HEK293 (cell line): Measurements from ENCODE around the gene CEP43.

ENCODE experiments used
- AEBP2 ChIP-seq: fragments of 450-650 bp; formaldehyde crosslinking; IDR thresholded peaks from 2 replicates; pipeline ENCODE4 v1.5.1; 2016; ENCODE audit warnings: missing biosample characterization, missing genetic modification characterization, borderline replicate concordance
- BCL6B ChIP-seq: fragments of 450-650 bp; formaldehyde crosslinking; IDR thresholded peaks from 2 replicates; pipeline ENCODE4 v1.5.1; 2017; ENCODE audit warnings: missing biosample characterization, missing genetic modification characterization
- GLI2 ChIP-seq: fragments of 450-650 bp; formaldehyde crosslinking; IDR thresholded peaks from 2 replicates; pipeline ENCODE4; 2017; ENCODE audit warnings: missing biosample characterization, missing genetic modification characterization, low read depth, borderline replicate concordance
- KLF10 ChIP-seq: fragments of 450-650 bp; IDR thresholded peaks from 2 replicates; pipeline ENCODE4 v1.5.1; 2018; ENCODE audit warnings: missing biosample characterization, mild to moderate bottlenecking, missing genetic modification characterization
- SP3 ChIP-seq: fragments of 450-650 bp; formaldehyde crosslinking; IDR thresholded peaks from 2 replicates; pipeline ENCODE4 v1.5.1; 2016; ENCODE audit warnings: missing biosample characterization, missing genetic modification characterization
- ZBTB20 ChIP-seq: fragments of 450-650 bp; formaldehyde crosslinking; IDR thresholded peaks from 2 replicates; pipeline ENCODE4 v1.5.1; 2016; ENCODE audit warnings: missing biosample characterization, missing genetic modification characterization
- ZBTB8A ChIP-seq: fragments of 450-650 bp; formaldehyde crosslinking; IDR thresholded peaks from 2 replicates; pipeline ENCODE4 v1.5.1; 2016; ENCODE audit warnings: missing biosample characterization, missing genetic modification characterization
- ZNF138 ChIP-seq: fragments of 450-650 bp; formaldehyde crosslinking; IDR thresholded peaks from 2 replicates; pipeline ENCODE4 v1.5.1; 2016; ENCODE audit warnings: missing biosample characterization, missing genetic modification characterization, borderline replicate concordance
- ZNF398 ChIP-seq: fragments of 450-650 bp; formaldehyde crosslinking; IDR thresholded peaks from 2 replicates; pipeline ENCODE4 v1.5.1; 2017; ENCODE audit warnings: missing biosample characterization, missing genetic modification characterization
- ZNF416 ChIP-seq: fragments of 450-650 bp; formaldehyde crosslinking; IDR thresholded peaks from 2 replicates; pipeline ENCODE4 v1.5.1; 2016; ENCODE audit warnings: missing biosample characterization, missing genetic modification characterization
- ZNF426 ChIP-seq: fragments of 450-650 bp; formaldehyde crosslinking; IDR thresholded peaks from 2 replicates; pipeline ENCODE4 v1.5.1; 2017; ENCODE audit warnings: missing biosample characterization, missing genetic modification characterization, mild to moderate bottlenecking, inconsistent platforms, moderate library complexity
- ZNF544 ChIP-seq: fragments of 450-650 bp; formaldehyde crosslinking; IDR thresholded peaks from 2 replicates; pipeline ENCODE4 v1.5.0; 2017; ENCODE audit warnings: missing biosample characterization, missing genetic modification characterization
- ZNF558 ChIP-seq: fragments of 450-650 bp; formaldehyde crosslinking; IDR thresholded peaks from 2 replicates; pipeline ENCODE4 v1.5.1; 2016; ENCODE audit warnings: missing biosample characterization, missing genetic modification characterization
- ZNF560 ChIP-seq: fragments of 450-650 bp; formaldehyde crosslinking; IDR thresholded peaks from 2 replicates; pipeline ENCODE4 v1.5.1; 2017; ENCODE audit warnings: missing biosample characterization, missing genetic modification characterization, borderline replicate concordance
- ZNF580 ChIP-seq: fragments of 450-650 bp; formaldehyde crosslinking; IDR thresholded peaks from 2 replicates; pipeline ENCODE4 v1.5.1; 2016; ENCODE audit warnings: missing biosample characterization, missing genetic modification characterization
- ZNF600 ChIP-seq: fragments of 450-650 bp; formaldehyde crosslinking; IDR thresholded peaks from 2 replicates; pipeline ENCODE4 v1.5.1; 2016; ENCODE audit warnings: missing biosample characterization, missing genetic modification characterization
- TF ChIP-seq, protein P1 (sequence below): fragments of 450-650 bp; formaldehyde crosslinking; IDR thresholded peaks from 2 replicates; pipeline ENCODE4 v1.5.1; 2016; ENCODE audit warnings: missing biosample characterization, missing genetic modification characterization
- TF ChIP-seq, protein P2 (sequence below): fragments of 450-650 bp; formaldehyde crosslinking; IDR thresholded peaks from 2 replicates; pipeline ENCODE4 v1.5.1; 2016; ENCODE audit warnings: missing biosample characterization, missing genetic modification characterization
- TF ChIP-seq, protein P3 (sequence below): fragments of 450-650 bp; formaldehyde crosslinking; IDR thresholded peaks from 2 replicates; pipeline ENCODE4 v1.5.1; 2016; ENCODE audit warnings: missing biosample characterization, missing genetic modification characterization, borderline replicate concordance
- TF ChIP-seq, protein P4 (sequence below): fragments of 450-650 bp; formaldehyde crosslinking; conservative IDR thresholded peaks from 2 replicates; pipeline ENCODE4 v1.5.1; 2016; ENCODE audit warnings: low read depth, missing biosample characterization, missing genetic modification characterization

The CEP43 gene

GRCh38 chr6:166999145-166999883 is at the start of gene CEP43 (continued):
- TF ChIP-seq KLF10 (tag by site-specific recombination) (peak; percentile 98), ZNF600 (tag by site-specific recombination) (0 out of 2 replicates have a peak, but pooled peaks have one; percentile 12), ZBTB20 (tag by site-specific recombination) (peak; percentile 67; the same call in 1 of the 2 replicates), ZBTB8A (peak; percentile 21; the same call in 1 of the 2 replicates), ZNF580 (tag by site-specific recombination) (no peak), ZNF398 (tag by site-specific recombination) (0 out of 2 replicates have a peak, but pooled peaks have one; percentile 10), AEBP2 (tag by site-specific recombination) (no peak), ZNF426 (tag by site-specific recombination) (no peak), ZNF558 (no peak), BCL6B (no peak), SP3 (peak; percentile 64; the same call in 1 of the 2 replicates), GLI2 (tag by site-specific recombination) (no peak), ZNF544 (tag by site-specific recombination) (no peak), ZNF560 (tag by site-specific recombination) (no peak), ZNF138 (tag by site-specific recombination) (no peak), ZNF416 (tag by site-specific recombination) (no peak)
- TF ChIP-seq, protein P1, sequence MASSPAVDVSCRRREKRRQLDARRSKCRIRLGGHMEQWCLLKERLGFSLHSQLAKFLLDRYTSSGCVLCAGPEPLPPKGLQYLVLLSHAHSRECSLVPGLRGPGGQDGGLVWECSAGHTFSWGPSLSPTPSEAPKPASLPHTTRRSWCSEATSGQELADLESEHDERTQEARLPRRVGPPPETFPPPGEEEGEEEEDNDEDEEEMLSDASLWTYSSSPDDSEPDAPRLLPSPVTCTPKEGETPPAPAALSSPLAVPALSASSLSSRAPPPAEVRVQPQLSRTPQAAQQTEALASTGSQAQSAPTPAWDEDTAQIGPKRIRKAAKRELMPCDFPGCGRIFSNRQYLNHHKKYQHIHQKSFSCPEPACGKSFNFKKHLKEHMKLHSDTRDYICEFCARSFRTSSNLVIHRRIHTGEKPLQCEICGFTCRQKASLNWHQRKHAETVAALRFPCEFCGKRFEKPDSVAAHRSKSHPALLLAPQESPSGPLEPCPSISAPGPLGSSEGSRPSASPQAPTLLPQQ (tag by site-specific recombination) = peak; percentile 34
- TF ChIP-seq, protein P2, sequence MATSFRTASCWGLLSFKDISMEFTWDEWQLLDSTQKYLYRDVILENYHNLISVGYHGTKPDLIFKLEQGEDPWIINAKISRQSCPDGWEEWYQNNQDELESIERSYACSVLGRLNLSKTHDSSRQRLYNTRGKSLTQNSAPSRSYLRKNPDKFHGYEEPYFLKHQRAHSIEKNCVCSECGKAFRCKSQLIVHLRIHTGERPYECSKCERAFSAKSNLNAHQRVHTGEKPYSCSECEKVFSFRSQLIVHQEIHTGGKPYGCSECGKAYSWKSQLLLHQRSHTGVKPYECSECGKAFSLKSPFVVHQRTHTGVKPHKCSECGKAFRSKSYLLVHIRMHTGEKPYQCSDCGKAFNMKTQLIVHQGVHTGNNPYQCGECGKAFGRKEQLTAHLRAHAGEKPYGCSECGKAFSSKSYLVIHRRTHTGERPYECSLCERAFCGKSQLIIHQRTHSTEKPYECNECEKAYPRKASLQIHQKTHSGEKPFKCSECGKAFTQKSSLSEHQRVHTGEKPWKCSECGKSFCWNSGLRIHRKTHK (tag by site-specific recombination) = no peak
- TF ChIP-seq, protein P3, sequence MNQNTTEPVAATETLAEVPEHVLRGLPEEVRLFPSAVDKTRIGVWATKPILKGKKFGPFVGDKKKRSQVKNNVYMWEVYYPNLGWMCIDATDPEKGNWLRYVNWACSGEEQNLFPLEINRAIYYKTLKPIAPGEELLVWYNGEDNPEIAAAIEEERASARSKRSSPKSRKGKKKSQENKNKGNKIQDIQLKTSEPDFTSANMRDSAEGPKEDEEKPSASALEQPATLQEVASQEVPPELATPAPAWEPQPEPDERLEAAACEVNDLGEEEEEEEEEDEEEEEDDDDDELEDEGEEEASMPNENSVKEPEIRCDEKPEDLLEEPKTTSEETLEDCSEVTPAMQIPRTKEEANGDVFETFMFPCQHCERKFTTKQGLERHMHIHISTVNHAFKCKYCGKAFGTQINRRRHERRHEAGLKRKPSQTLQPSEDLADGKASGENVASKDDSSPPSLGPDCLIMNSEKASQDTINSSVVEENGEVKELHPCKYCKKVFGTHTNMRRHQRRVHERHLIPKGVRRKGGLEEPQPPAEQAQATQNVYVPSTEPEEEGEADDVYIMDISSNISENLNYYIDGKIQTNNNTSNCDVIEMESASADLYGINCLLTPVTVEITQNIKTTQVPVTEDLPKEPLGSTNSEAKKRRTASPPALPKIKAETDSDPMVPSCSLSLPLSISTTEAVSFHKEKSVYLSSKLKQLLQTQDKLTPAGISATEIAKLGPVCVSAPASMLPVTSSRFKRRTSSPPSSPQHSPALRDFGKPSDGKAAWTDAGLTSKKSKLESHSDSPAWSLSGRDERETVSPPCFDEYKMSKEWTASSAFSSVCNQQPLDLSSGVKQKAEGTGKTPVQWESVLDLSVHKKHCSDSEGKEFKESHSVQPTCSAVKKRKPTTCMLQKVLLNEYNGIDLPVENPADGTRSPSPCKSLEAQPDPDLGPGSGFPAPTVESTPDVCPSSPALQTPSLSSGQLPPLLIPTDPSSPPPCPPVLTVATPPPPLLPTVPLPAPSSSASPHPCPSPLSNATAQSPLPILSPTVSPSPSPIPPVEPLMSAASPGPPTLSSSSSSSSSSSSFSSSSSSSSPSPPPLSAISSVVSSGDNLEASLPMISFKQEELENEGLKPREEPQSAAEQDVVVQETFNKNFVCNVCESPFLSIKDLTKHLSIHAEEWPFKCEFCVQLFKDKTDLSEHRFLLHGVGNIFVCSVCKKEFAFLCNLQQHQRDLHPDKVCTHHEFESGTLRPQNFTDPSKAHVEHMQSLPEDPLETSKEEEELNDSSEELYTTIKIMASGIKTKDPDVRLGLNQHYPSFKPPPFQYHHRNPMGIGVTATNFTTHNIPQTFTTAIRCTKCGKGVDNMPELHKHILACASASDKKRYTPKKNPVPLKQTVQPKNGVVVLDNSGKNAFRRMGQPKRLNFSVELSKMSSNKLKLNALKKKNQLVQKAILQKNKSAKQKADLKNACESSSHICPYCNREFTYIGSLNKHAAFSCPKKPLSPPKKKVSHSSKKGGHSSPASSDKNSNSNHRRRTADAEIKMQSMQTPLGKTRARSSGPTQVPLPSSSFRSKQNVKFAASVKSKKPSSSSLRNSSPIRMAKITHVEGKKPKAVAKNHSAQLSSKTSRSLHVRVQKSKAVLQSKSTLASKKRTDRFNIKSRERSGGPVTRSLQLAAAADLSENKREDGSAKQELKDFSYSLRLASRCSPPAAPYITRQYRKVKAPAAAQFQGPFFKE (tag by site-specific recombination) = no peak
- TF ChIP-seq, protein P4, sequence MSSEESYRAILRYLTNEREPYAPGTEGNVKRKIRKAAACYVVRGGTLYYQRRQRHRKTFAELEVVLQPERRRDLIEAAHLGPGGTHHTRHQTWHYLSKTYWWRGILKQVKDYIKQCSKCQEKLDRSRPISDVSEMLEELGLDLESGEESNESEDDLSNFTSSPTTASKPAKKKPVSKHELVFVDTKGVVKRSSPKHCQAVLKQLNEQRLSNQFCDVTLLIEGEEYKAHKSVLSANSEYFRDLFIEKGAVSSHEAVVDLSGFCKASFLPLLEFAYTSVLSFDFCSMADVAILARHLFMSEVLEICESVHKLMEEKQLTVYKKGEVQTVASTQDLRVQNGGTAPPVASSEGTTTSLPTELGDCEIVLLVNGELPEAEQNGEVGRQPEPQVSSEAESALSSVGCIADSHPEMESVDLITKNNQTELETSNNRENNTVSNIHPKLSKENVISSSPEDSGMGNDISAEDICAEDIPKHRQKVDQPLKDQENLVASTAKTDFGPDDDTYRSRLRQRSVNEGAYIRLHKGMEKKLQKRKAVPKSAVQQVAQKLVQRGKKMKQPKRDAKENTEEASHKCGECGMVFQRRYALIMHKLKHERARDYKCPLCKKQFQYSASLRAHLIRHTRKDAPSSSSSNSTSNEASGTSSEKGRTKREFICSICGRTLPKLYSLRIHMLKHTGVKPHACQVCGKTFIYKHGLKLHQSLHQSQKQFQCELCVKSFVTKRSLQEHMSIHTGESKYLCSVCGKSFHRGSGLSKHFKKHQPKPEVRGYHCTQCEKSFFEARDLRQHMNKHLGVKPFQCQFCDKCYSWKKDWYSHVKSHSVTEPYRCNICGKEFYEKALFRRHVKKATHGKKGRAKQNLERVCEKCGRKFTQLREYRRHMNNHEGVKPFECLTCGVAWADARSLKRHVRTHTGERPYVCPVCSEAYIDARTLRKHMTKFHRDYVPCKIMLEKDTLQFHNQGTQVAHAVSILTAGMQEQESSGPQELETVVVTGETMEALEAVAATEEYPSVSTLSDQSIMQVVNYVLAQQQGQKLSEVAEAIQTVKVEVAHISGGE (tag by site-specific recombination) = no peak
